ENCODE measurements around the gene LRFN4.
A peak's percentile ranks its signal among the peaks of the same experiment; 100 is the strongest.

The LRFN4 gene

GRCh38 chr11:66868726-66869566, 12.1 kb downstream of the LRFN4 start:
- no peak overlapping the region for H3K27ac ChIP-seq
- no peak for DNase-seq (ENCODE audit: low read depth, low spot score)

GRCh38 chr11:66869567-66869870, 12.7 kb downstream of the LRFN4 start:
- DNase-seq (ENCODE audit: low read depth, low spot score): no peak
- H3K27ac ChIP-seq: no peak overlapping the region

- H3K27ac ChIP-seq: no peak overlapping the region
Observed at GRCh38 chr11:66870131-66870530, 13.3 kb downstream of the LRFN4 start.

GRCh38 chr11:66870616-66871520, 14.0 kb downstream of the LRFN4 start:
- no peak overlapping the region for H3K27ac ChIP-seq

More at GRCh38 chr11:66870131-66870530, 13.3 kb downstream of the LRFN4 start:
- DNase-seq (ENCODE audit: low read depth, low spot score): no peak

GRCh38 chr11:66871521-66871901, 14.6 kb downstream of the LRFN4 start:
- no peak for DNase-seq (ENCODE audit: low read depth, low spot score)
- no peak overlapping the region for H3K27ac ChIP-seq

More at GRCh38 chr11:66870616-66871520, 14.0 kb downstream of the LRFN4 start:
- no peak for DNase-seq (ENCODE audit: low read depth, low spot score)

- no peak for DNase-seq (ENCODE audit: low read depth, low spot score)
- H3K27ac ChIP-seq: no peak overlapping the region
Observed at GRCh38 chr11:66874232-66874631, 17.4 kb downstream of the LRFN4 start.

GRCh38 chr11:66875378-66875777, 18.5 kb downstream of the LRFN4 start:
- DNase-seq (ENCODE audit: low read depth, low spot score): no peak
- H3K27ac ChIP-seq: no peak overlapping the region

- H3K27ac ChIP-seq: no peak overlapping the region
- no peak for DNase-seq (ENCODE audit: low read depth, low spot score)
Observed at GRCh38 chr11:66877588-66878385, 20.9 kb downstream of the LRFN4 start.

GRCh38 chr11:66878474-66878873, 21.6 kb downstream of the LRFN4 start:
- DNase-seq (ENCODE audit: low read depth, low spot score): no peak
- no peak overlapping the region for H3K27ac ChIP-seq

- DNase-seq (ENCODE audit: low read depth, low spot score): no peak
- H3K27ac ChIP-seq: no peak overlapping the region
Observed at GRCh38 chr11:66879000-66879399, 22.1 kb downstream of the LRFN4 start.

GRCh38 chr11:66879583-66879982, 22.7 kb downstream of the LRFN4 start:
- no peak for DNase-seq (ENCODE audit: low read depth, low spot score)
- H3K27ac ChIP-seq: no peak overlapping the region

GRCh38 chr11:66879999-66880398, 23.1 kb downstream of the LRFN4 start:
- no peak overlapping the region for H3K27ac ChIP-seq
- DNase-seq (ENCODE audit: low read depth, low spot score): no peak

GRCh38 chr11:66880496-66881450, 23.9 kb downstream of the LRFN4 start:
- no peak overlapping the region for H3K27ac ChIP-seq
- DNase-seq (ENCODE audit: low read depth, low spot score): peak; percentile 63

- no peak for DNase-seq (ENCODE audit: low read depth, low spot score)
- H3K27ac ChIP-seq: no peak overlapping the region
Observed at GRCh38 chr11:66881451-66881835, 24.6 kb downstream of the LRFN4 start.

GRCh38 chr11:66881927-66882452, 25.1 kb downstream of the LRFN4 start:
- DNase-seq (ENCODE audit: low read depth, low spot score): no peak

GRCh38 chr11:66882561-66883015, 25.7 kb downstream of the LRFN4 start:
- peak overlapping the region; percentile 74 for H3K27ac ChIP-seq
- no peak for DNase-seq (ENCODE audit: low read depth, low spot score)

More at GRCh38 chr11:66881927-66882452, 25.1 kb downstream of the LRFN4 start:
- no peak overlapping the region for H3K27ac ChIP-seq

GRCh38 chr11:66883016-66883965, 26.4 kb downstream of the LRFN4 start:
- peak overlapping the region; percentile 74 for H3K27ac ChIP-seq
- peak; percentile 46 for DNase-seq (ENCODE audit: low read depth, low spot score)

- no peak for DNase-seq (ENCODE audit: low read depth, low spot score)
- H3K27ac ChIP-seq: peak overlapping the region; percentile 74
Observed at GRCh38 chr11:66884443-66884842, 27.6 kb downstream of the LRFN4 start.
